Tibial nerve (tissue), 4 donors: Measurements from ENCODE around the gene HYOU1. TPM values are rescaled to one million over a fixed set of nuclear protein-coding genes. Genes with fewer than 3 reads are reported as not detected.

ENCODE experiments used
- DNase-seq, 2 donors: peaks; one replicate each; pipeline ENCODE4 v3.0.0-alpha.2; 2019; ENCODE audit warnings: low spot score in 2 of 2
- H3K27ac ChIP-seq, 4 donors: fragments of 200-600 bp; sonication (generic) in 3 of 4; one replicate each; pipeline ENCODE4 v1.5.1; 2017 to 2019; ENCODE audit warnings: mild to moderate bottlenecking in 1 of 4
- H3K27me3 ChIP-seq, 2 donors: fragments of 200-600 bp; sonication (generic) in 1 of 2; one replicate each; pipeline versions ENCODE4 v1.5.1 to v1.6.0; 2017 to 2019
- H3K36me3 ChIP-seq, 3 donors: fragments of 200-600 bp; sonication (generic); one replicate each; pipeline ENCODE4 v1.5.1; 2018 to 2019
- H3K4me1 ChIP-seq, 4 donors: fragments of 200-600 bp; sonication (generic) in 3 of 4; one replicate each; pipeline ENCODE4 v1.5.1; 2017 to 2019
- H3K4me3 ChIP-seq, 4 donors: fragments of 200-600 bp; sonication (generic) in 3 of 4; one replicate each; pipeline ENCODE4 v1.5.1; 2017 to 2019; ENCODE audit warnings: mild to moderate bottlenecking in 1 of 4, moderate library complexity in 1 of 4
- H3K9me3 ChIP-seq, 4 donors: fragments of 200-600 bp; sonication (generic) in 3 of 4; one replicate each; pipeline ENCODE4 v1.5.1; 2017 to 2019
- CTCF ChIP-seq, 5 experiments: fragments of 200-600 bp in 3 of 5; fragments of 450-650 bp in 2 of 5; sonication (generic) in 3 of 5; IDR thresholded peaks; one replicate each; pipeline ENCODE4 v1.5.1; 2016 to 2019; ENCODE audit warnings: antibody characterized with exemption in 5 of 5, mild to moderate bottlenecking in 3 of 5, moderate library complexity in 2 of 5
- EP300 ChIP-seq, 2 donors: sonication (generic); formaldehyde crosslinking; IDR thresholded peaks; one replicate each; pipeline ENCODE4 v1.6.1; 2017; ENCODE audit warnings: antibody characterized with exemption in 2 of 2, mild to moderate bottlenecking in 1 of 2
- POLR2A ChIP-seq, 2 donors: fragments of 450-650 bp; IDR thresholded peaks; one replicate each; pipeline ENCODE4 v1.6.1; 2017; ENCODE audit warnings: antibody characterized with exemption in 2 of 2, mild to moderate bottlenecking in 2 of 2, moderate library complexity in 2 of 2
- WGBS, 2 donors: methylation state at CpG; one replicate each; pipeline ENCODE4 v1.1.5; 2018; 5-methylcytosine and 5-hydroxymethylcytosine counted together
- total RNA-seq, 4 donors: library from RNA; depleted of rRNA; stranded (reverse); fragments of >200 nt; gene quantifications; one replicate each; pipeline ENCODE4 v1.1.0, GENCODE V29; 2016

Gene HYOU1
- total RNA-seq, 4 donors from 2014 or later, result 78.1 to 102 (median 91.3) TPM

GRCh38 chr11:119055901-119056300 is 1.1 kb downstream of the HYOU1 start:
- Histone ChIP-seq H3K4me3 (peak overlapping the region; percentile 91 to 99 (median 96)), H3K27me3 (no peaks in the 10 kb centered on the region), H3K36me3 (peaks cover 0 to 44% (median 37%) of the 10 kb centered on the region in 3 donors), H3K4me1 (peaks cover 0 to 26% (median 15%) of the 10 kb centered on the region in 4 donors), H3K9me3 (no peaks in the 10 kb centered on the region), H3K27ac (peak overlapping the region in 3 of 4 donors; percentile 91 to 96 (median 91))
- DNase-seq, result no peak
- WGBS, 2 donors, result 29 to 30% methylated on average over 6 of the region's 6 CpGs
- TF ChIP-seq CTCF (IDR thresholded peaks at IDR 0.05) (no peak), POLR2A (IDR thresholded peaks at IDR 0.05) (no peak), EP300 (IDR thresholded peaks at IDR 0.05) (no peak)

GRCh38 chr11:119054418-119054817 is 2.6 kb downstream of the HYOU1 start:
- peaks cover 0 to 58% (median 39%) of the 10 kb centered on the region in 3 donors for H3K36me3 ChIP-seq
- no peak overlapping the region for H3K27ac ChIP-seq
- no peaks in the 10 kb centered on the region for H3K27me3 ChIP-seq
- peaks cover 0 to 26% (median 15%) of the 10 kb centered on the region in 4 donors for H3K4me1 ChIP-seq
- no peak for DNase-seq
- WGBS, 2 donors, result 88 to 92% methylated on average over 7 to 10 of the region's 10 CpGs
- TF ChIP-seq EP300 (IDR thresholded peaks at IDR 0.05) (no peak), CTCF (IDR thresholded peaks at IDR 0.05) (no peak)
- H3K9me3 ChIP-seq, result no peaks in the 10 kb centered on the region
- H3K4me3 ChIP-seq, result no peak overlapping the region

DNA sequence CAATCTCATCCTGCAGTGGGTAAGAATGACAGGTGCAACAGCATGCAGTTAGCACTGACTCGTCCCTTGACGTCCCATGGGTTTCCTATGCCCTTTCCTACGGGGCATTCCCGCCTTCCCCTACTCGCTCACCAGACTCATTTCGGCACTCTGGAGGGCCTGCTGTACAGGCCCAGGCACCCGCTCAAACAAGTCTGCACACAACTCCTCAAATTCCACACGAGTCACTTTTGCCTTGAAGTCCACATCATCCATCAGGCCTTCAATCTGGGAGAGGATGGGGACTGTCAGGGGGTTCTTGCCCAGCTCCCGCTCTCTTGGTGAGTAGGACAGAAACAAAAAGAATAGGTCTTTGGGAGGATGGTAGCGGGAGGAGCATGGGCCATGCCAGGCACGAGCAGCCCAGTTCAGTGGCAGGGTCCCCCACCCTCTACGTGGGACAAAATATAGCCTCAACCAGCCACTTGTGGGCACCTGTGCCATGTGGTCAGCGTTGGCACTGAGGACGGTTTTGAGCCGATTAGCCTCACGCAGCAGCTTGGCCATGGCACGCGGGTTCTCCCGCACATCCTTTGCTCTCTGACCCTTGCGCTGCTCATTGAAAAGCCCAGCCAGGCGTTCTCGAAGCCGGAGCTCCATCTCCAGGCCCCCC is 4.7 kb downstream of the HYOU1 start:
- H3K36me3 ChIP-seq, result peaks cover 2 to 80% (median 59%) of the 10 kb centered on the region in 3 donors
- H3K4me3 ChIP-seq, result no peak overlapping the region
- WGBS, 2 donors, result 92 to 94% methylated on average over 23 of the region's 23 CpGs
- TF ChIP-seq CTCF (IDR thresholded peaks at IDR 0.05) (no peak), POLR2A (IDR thresholded peaks at IDR 0.05) (no peak), EP300 (IDR thresholded peaks at IDR 0.05) (no peak)
- no peak for DNase-seq
- peaks cover 0 to 17% (median 7%) of the 10 kb centered on the region in 4 donors for H3K4me1 ChIP-seq
- no peaks in the 10 kb centered on the region for H3K9me3 ChIP-seq
- H3K27ac ChIP-seq, result no peak overlapping the region
- no peaks in the 10 kb centered on the region for H3K27me3 ChIP-seq

DNA sequence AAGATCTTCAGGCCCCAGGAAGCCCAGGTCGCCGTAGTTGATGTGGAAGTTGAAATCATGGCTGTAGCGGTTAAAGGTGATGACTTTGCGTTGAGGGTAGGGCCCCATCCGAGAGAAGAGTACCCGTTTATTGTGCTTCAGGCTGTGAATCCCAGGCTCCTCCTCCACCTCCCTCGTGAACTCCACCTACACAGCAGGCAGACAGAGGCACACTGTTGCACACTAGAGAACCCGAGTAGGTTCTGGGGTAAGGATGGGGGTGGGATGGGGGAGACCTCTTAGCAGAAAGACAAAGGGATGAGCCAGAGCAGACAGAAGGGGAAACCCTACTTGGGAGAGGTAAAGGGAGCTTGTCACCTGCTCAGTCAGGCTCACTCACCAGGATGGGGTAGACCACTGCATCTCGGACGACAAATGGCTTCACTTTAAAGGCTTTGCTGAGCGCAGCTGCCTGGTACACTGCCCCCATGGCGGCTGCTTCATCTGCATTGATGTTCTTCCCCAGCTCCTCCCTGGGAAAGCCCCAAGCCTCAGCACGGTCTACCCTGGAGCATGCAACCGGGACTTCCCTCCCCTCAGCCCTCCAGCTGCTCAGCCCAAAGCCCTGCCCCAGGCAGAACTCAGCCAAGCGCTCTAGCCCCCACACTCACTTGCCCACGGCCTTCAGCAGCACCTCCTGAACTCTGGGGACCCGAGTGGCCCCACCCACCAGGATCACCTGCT is 5.4 kb downstream of the HYOU1 start:
- WGBS, 2 donors, result 68 to 77% methylated on average over 16 to 17 of the region's 17 CpGs
- H3K36me3 ChIP-seq, result peaks cover 2 to 86% (median 64%) of the 10 kb centered on the region in 3 donors
- H3K27me3 ChIP-seq, result no peaks in the 10 kb centered on the region
- no peaks in the 10 kb centered on the region for H3K9me3 ChIP-seq
- no peak overlapping the region for H3K27ac ChIP-seq
- TF ChIP-seq CTCF (IDR thresholded peaks at IDR 0.05) (no peak), EP300 (IDR thresholded peaks at IDR 0.05) (no peak), POLR2A (IDR thresholded peaks at IDR 0.05) (no peak)
- no peak for DNase-seq
- peaks cover 0 to 17% (median 7%) of the 10 kb centered on the region in 4 donors for H3K4me1 ChIP-seq
- H3K4me3 ChIP-seq, result no peak overlapping the region

GRCh38 chr11:119049081-119049480 is 7.9 kb downstream of the HYOU1 start:
- Histone ChIP-seq H3K36me3 (peaks cover 2 to 99% (median 62%) of the 10 kb centered on the region in 3 donors), H3K27ac (no peak overlapping the region), H3K4me3 (no peak overlapping the region), H3K27me3 (no peaks in the 10 kb centered on the region), H3K9me3 (no peaks in the 10 kb centered on the region), H3K4me1 (no peaks in the 10 kb centered on the region)
- WGBS, 2 donors, result 90 to 96% methylated on average over 7 of the region's 7 CpGs
- no peak for DNase-seq
- TF ChIP-seq EP300 (IDR thresholded peaks at IDR 0.05) (no peak), POLR2A (IDR thresholded peaks at IDR 0.05) (no peak), CTCF (IDR thresholded peaks at IDR 0.05) (no peak)
